PC-3 (cell line): ENCODE results near the gene GPC3.

Experiments
- CTCF ChIP-seq: fragments of 300-600 bp; sonication (generic); conservative IDR thresholded peaks from 2 replicates; pipeline ENCODE4 v1.5.1; 2017; ENCODE audit warnings: antibody characterized with exemption, low read depth, mild to moderate bottlenecking, low read length
- EZH2 ChIP-seq: fragments of 300-600 bp; sonication (generic); IDR thresholded peaks from one replicate; pipeline ENCODE4 v1.6.1; 2017; ENCODE audit warnings: antibody characterized with exemption, mild to moderate bottlenecking, low read length; ENCODE audit not compliant: unreplicated experiment

- TF ChIP-seq CTCF (no peak), EZH2 (no peak)
These were observed 380.6 kb downstream of the GPC3 start for GRCh38 chrX:133604801-133605200.
